ENCODE measurements around the gene SUSD3.

The SUSD3 gene

DNA sequence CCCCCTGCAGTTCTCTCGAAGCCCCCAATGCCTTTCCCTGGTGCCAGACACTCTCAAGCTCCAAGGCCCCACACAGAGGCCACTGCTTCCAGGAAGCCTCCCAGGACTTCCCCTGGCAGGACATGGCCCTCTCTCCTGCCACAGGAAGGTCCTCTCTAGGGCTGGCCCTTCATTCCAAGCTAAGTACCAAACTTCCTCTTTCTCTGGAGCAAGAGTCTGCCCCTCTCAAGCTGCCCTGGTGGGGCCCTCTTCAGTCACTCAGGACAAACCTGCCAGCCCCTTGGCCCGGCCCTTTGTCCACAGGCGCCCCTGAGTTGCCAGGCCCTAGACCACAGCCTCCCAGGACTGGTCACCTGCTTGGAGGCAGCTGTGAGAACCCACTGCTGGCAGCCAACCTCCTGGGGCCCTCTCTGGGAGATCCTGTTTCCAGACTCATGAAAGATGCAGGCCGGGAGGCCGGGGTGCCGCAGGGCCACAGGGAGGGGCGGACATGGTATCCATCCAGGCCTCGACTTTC is 69.0 kb downstream of the SUSD3 start:
- Histone ChIP-seq H3K4me1 (ENCODE audit: control insufficient read depth, low read length) (peaks cover 3% of the 10 kb centered on the region; the same call in 1 of the 2 replicates), H3K36me3 (ENCODE audit: control insufficient read depth, low read length) (no peaks in the 10 kb centered on the region), H3K27me3 (ENCODE audit: control insufficient read depth, low read length) (no peaks in the 10 kb centered on the region), H3K27ac (ENCODE audit: low read depth, low read length) (no peak overlapping the region), H3K79me2 (ENCODE audit: control insufficient read depth, low read length) (peaks cover 8% of the 10 kb centered on the region), H3K4me3 (ENCODE audit: low read length) (no peak overlapping the region), H3K4me2 (ENCODE audit: low read length) (no peak overlapping the region), H3F3A (ENCODE audit: control insufficient read depth, insufficient read depth) (no peaks in the 10 kb centered on the region), H4K20me1 (ENCODE audit: control insufficient read depth, insufficient read depth, low read depth, low read length) (no peaks in the 10 kb centered on the region), H3K9me2 (replicated peaks; ENCODE audit: control insufficient read depth, low read length) (no peaks in the 10 kb centered on the region), H3K9me3 (ENCODE audit: control insufficient read depth, insufficient read depth, low read length) (no peaks in the 10 kb centered on the region)
- TF ChIP-seq CTCF (IDR thresholded peaks at IDR 0.05; ENCODE audit: low read depth, low read length, poor library complexity, severe bottlenecking): no peak
- no peak for TF ChIP-seq EZH2phosphoT487 (IDR thresholded peaks at IDR 0.05; ENCODE audit: borderline replicate concordance, low read length)

DNA sequence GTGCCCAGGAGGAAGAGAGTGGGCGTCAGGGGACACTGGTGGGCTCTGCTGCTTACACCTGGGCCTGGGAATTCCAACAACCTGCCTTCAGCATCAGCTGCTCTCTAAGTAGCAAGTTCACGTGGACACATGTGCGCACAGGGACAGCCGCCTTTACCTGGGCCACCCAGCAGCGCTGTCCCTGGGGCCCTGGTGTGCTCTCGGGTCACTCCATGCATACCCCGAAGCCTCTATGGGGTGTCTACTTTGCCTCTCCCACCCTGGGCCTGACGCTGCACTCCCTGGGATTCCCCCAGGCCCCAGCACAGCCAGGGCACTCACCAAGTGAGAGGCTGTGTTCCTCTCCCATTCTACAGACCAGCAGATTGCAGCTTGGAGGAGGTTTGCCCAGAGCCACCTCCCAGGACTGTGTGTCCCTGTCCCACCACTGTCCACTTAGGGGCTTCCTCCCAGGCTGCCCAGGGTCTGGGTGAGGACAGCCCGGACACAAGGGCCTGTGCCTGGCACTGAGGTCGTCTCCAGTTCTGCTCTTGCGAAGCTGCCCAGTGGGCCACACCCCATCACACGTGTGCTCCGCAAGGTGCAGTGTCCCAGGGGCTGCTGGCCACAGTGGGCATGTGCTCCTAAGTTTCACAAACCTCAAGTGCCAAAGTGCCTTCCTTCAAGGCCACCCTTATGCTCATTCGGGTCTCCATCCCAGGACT is 69.7 kb downstream of the SUSD3 start:
- Histone ChIP-seq H3F3A (ENCODE audit: control insufficient read depth, insufficient read depth) (no peaks in the 10 kb centered on the region), H3K9me3 (ENCODE audit: control insufficient read depth, insufficient read depth, low read length) (no peaks in the 10 kb centered on the region), H4K20me1 (ENCODE audit: control insufficient read depth, insufficient read depth, low read depth, low read length) (no peaks in the 10 kb centered on the region), H3K9me2 (replicated peaks; ENCODE audit: control insufficient read depth, low read length) (no peaks in the 10 kb centered on the region), H3K4me2 (ENCODE audit: low read length) (no peak overlapping the region), H3K36me3 (ENCODE audit: control insufficient read depth, low read length) (no peaks in the 10 kb centered on the region), H3K4me1 (ENCODE audit: control insufficient read depth, low read length) (peaks cover 10% of the 10 kb centered on the region), H3K4me3 (ENCODE audit: low read length) (no peak overlapping the region), H3K27ac (ENCODE audit: low read depth, low read length) (no peak overlapping the region), H3K79me2 (ENCODE audit: control insufficient read depth, low read length) (peaks cover 13% of the 10 kb centered on the region), H3K27me3 (ENCODE audit: control insufficient read depth, low read length) (no peaks in the 10 kb centered on the region)
- no peak for TF ChIP-seq EZH2phosphoT487 (IDR thresholded peaks at IDR 0.05; ENCODE audit: borderline replicate concordance, low read length)
- no peak for TF ChIP-seq CTCF (IDR thresholded peaks at IDR 0.05; ENCODE audit: low read depth, low read length, poor library complexity, severe bottlenecking)

DNA sequence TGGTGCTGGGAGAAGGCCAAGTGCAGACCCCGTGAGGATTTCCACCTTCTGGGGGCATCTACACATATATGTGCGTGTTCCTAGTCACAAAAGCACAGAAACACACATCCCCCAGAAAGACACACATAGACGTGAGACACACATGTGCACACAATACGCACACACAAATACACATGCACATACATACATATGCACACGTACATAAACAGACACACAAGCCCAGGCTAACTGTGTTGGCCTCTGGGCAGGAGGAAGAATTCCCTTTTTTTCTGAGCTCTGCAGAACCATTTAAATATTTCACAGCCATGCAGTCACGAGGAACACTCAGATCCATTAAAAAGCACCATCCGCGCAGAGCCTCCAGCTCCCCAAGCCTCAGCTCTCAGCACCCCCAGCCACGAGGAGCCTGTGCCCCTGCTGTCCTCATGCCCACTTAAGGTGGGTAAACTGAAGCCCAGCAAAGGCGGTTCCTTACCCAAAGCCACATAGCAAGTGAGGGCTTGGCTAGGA is 70.3 kb downstream of the SUSD3 start:
- Histone ChIP-seq H3K79me2 (ENCODE audit: control insufficient read depth, low read length) (peaks cover 17% of the 10 kb centered on the region), H3K4me3 (ENCODE audit: low read length) (no peak overlapping the region), H3K27ac (ENCODE audit: low read depth, low read length) (no peak overlapping the region), H4K20me1 (ENCODE audit: control insufficient read depth, insufficient read depth, low read depth, low read length) (no peaks in the 10 kb centered on the region), H3K4me2 (ENCODE audit: low read length) (no peak overlapping the region), H3F3A (ENCODE audit: control insufficient read depth, insufficient read depth) (no peaks in the 10 kb centered on the region), H3K4me1 (ENCODE audit: control insufficient read depth, low read length) (peaks cover 14% of the 10 kb centered on the region), H3K27me3 (ENCODE audit: control insufficient read depth, low read length) (no peaks in the 10 kb centered on the region), H3K9me2 (replicated peaks; ENCODE audit: control insufficient read depth, low read length) (no peaks in the 10 kb centered on the region), H3K36me3 (ENCODE audit: control insufficient read depth, low read length) (no peaks in the 10 kb centered on the region), H3K9me3 (ENCODE audit: control insufficient read depth, insufficient read depth, low read length) (no peaks in the 10 kb centered on the region)
- TF ChIP-seq EZH2phosphoT487 (IDR thresholded peaks at IDR 0.05; ENCODE audit: borderline replicate concordance, low read length) (no peak), CTCF (IDR thresholded peaks at IDR 0.05; ENCODE audit: low read depth, low read length, poor library complexity, severe bottlenecking) (no peak)
